ENCODE data around the gene PFKFB2.

PFKFB2 gene

DNA sequence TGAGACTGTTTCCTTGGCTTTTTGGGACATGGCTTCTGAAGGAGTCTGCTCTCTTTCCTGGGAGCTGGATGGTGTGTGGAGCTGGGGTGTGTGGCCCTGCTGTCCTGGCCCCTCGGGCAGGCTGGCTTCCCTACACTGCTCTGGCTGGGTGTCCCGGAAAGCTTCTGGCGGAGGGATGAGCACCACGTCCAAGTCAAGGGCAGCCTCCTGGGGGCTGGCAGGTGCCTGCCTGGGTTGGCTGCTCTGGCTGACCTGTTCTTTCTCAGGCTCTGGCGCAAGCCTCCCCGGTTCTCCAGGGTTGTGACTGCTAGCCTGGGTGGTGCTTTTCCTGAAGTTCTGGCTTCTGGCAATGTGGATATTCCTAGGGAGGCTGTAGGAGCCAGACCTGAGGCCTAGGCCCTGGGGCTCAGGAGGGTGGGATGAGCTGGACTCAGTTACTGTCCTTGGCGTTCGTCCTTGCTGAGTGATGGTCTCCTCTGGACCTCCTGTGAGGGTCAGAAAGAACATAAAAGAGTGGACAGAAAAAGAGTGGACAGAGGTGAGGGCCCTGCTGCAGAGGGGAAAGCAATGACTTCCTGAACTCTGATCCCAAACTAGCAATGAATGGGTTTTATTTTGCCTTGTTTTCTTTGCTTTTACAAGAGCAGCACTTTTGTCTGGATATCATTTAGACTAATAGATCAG lies 29.9 kb upstream of the PFKFB2 start:
- no peak for DNase-seq

DNA sequence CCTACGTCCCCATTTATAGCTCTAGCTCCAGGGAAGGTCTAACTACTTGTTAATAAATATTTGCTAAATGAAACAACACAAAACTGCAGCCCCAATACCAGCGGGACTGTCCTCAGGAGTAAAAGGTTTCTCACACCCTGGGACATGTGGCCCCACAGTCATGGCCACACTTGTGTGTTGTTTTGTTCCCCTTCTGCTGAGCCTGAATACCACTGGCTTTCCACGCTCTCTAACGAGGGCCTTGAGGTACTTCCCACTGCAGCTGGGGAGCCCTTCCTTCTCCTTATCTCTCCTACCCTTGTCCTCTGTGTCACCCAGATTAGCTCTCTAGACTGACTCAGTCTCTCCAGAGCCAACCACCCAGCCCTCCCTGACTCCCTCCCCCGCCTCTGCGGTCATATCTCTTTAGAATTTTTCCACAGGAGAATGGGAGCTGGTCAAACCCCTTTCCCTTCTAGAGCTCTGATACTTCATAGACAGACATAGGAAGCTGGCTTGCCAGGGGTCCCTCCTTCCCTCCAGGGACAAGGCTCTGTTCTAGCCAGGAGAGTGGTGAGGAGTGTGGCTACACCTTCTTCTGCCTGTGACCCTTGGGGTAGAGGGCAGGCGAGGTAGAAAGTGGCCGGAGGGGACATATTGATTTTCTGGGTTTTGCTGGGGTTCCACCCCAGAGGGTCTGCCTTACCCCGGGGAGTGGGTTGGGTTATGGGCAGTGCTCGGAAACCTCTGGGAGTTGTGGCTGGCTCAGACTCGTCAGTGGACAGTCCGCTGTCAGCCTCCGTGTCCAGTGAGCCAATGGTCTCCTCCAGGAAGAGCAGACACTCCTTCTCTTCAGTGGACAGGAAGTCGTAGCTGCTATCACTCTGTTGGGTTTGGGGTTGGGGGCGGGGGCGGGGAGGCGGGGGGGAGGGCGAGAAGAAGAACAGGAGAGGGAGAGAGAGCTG lies 28.6 kb upstream of the PFKFB2 start:
- DNase-seq = no peak

DNA sequence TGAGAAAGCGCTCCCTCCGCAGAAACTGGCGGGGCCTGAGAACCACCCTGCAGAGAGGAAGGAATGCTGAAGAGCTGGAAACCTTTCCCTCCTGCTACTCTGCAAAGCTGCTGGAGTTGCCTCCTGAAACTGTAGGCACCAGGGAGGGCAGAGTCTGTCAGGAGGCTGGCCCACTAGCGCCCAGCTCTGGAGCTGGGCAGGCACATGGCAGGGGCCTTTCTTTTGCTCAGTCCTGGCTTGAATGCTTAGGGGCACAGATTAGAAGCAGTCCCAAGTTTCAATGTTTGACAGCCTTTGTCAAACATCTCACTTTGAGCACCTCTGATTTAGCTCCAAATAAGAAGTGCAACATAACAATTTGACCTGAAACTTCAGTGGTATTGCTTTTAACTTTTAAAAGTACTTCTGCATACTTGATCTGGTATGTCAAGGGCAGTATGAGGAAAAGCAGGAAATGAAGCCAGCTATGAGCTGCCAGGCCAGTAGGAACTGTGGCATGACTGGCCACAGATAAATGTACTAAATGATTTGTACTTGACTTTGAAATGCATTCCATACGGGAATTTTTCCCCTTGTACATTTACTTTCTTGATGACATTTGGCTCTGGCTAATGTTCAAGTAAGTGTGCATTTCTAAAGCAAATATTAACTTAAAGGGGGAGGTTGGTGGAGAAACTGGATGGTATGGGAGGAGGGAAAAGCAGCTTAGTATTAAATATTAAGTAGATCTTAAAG lies 27.8 kb upstream of the PFKFB2 start:
- DNase-seq = no peak

DNA sequence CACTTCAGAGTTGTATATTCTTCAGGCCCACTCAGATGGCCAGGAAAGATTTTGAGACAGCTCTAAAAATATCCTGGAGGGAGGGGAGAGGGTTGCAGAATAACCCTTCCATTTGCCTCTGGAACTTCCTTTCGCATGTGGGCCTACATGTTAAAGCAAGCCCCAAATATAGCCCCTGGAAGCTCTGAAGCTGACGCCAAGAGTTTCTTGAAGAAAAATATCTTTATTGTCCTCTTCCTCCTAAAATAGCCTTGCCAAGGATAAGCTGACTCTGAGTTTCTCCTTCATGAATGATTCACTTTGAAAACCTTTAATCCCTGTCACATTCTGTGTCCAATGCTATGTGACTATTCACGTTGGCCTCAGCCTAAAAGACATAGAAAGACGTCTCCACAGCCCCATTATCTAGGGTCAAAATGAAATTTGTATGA lies 27.0 kb upstream of the PFKFB2 start:
- DNase-seq = no peak

DNA sequence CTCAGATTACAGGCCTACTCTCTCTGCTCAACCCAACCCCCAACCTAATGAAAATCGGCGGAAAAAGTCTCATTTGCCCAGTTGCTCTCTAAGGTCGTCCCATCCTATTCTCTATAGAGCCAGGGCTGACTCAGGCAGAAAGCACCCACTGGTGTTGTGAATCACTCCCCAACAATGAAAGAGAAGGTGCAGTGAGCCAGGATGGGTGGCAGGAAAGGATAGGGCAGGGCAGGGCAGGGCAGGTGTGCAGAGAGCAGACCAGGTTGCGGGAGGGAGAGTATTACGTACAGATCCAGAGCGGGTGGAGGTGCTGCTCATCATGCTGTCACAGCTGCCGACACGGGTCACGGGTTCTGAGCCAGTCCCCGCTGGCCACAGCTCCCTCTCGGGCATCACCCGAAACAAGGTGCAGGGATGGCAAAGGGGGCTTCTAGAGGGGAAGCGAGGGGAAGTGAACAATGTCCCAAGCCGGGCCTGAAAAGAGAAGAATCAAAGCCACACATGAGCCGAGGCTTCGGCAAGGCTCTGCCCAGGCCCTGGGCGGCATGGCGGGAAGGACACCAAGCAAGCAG lies 25.8 kb upstream of the PFKFB2 start:
- DNase-seq = no peak

DNA sequence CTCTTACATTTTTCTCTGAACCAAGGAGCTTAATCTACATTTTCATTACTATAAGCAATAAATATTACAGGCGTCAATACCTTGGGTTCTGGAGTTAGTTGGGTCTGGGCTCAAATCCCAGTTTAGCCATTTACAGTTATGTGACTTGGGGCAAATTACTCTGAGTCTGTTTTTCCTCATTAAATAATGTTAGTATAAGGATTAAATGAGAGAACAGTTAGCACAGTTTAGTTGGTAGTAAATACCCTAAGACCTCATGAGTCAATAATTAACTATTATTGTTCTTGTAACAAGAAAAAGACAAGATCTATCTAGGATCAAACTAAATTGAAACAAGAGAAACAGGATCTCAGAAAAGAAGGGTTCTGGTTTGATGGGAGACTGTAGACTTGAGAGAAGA lies 25.2 kb upstream of the PFKFB2 start:
- no peak for DNase-seq

DNA sequence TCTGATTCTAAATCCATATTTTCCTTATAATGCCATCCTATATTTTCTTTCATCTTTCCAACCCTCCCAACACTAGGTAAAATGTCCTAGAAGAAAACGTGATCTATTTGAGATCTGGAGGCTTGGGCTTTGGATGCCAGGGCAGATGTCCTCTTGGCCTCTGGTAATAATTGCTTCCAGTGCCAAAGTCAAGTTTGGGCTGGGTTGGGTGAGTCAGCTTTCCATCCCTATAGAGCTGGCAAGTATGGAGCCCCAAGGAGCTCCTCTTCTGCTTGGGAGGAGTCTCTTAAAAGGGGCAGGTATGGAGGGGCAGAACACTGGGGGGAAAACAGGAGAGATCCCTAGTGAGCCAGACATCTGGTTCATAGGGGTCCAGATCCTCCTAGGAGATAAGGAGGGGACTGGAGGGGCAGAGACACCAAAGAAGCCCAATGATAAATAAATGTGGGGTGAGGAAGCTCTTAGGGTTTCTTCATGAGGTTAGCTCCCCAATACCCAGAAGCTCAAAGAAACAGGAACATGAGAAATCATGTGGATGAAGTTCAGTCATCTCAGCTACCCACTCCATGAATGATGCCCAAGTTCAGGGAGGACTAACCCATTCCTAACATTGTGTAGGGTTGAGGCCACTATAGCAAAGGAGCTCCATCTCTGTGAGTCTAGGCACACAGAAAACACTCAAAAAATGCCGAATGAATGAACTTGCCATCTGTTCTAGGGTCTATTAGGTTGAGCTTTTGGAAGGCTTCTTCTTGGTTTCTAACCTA lies 24.0 kb upstream of the PFKFB2 start:
- DNase-seq = no peak

DNA sequence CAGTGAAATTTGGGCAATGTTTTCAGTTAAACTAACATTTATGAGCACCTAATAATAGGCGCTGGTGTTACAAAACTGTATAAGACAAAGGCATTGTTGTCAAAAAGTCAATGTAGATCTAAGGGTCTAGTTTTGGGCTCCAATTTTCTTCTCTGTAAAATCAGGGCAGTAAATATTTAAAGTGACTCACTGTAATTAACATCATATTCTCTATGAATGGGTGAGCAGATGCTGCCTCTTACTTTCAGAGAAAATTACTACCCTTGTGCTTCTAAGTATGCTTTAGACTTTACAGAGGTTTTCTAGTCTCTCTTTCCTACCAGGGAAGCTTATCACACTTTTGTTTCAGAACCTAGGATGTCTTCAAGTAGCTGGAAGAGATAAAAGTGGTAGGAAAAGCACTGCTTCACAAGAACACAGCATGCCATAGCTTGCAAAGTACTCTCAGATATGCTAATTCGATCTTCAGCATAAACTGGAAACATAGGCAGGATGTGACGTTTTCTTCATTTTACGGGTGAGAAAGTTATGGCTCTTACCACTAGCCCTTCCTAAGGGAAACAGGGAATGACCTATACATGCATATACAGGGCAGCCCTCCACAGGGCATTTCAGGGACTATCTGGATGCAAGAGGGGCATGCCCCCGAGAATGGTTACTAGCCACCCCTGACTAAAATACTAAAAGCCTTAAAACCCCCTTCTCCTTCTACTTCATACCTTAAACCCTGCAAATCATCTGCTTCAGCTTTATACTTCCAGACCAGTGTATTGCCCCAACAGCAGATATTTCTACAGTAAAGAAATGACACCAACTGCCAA lies 23.2 kb upstream of the PFKFB2 start:
- no peak for DNase-seq

DNA sequence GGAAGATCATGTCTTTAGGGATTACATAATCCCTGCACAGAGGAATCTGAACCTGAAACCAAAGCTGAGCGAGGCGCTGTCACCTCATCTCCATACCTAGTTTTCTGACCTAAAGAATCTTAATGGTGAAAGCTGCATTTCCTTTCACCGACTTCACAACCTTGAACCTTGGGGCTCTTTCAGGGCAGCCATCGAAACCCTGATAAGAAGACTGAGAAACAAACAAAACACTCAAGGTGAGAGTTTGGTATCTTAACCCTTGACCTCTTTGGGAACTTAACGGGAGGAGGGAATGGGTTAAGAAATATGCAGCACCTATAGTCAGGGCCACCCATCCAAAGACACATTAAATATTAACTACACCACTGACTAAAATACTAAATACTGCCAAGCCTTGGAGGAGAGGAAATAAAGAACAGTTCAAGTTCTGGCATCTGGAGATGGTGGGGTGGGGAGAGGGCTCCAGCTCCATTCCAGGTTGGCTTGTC lies 22.5 kb upstream of the PFKFB2 start:
- no peak for DNase-seq

DNA sequence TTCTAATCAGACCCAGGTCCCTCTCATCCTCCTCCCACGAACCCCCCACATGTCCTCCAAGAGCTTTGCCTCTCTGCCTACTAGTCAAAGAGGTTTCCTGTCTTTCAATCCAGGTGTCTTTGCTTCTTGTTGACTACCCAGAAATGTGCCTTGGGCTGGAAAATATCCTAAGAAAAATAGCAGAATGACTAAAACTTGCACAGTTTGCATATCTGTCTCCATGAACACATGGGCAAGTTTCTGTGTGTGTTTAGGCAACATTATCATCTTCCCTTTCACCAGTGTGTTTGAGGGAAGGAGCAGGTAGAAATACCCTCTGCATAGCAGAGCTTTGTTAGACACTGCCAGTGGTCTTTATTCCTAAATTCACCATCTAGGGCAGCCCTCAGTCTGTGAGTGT lies 22.1 kb upstream of the PFKFB2 start:
- DNase-seq = no peak

DNA sequence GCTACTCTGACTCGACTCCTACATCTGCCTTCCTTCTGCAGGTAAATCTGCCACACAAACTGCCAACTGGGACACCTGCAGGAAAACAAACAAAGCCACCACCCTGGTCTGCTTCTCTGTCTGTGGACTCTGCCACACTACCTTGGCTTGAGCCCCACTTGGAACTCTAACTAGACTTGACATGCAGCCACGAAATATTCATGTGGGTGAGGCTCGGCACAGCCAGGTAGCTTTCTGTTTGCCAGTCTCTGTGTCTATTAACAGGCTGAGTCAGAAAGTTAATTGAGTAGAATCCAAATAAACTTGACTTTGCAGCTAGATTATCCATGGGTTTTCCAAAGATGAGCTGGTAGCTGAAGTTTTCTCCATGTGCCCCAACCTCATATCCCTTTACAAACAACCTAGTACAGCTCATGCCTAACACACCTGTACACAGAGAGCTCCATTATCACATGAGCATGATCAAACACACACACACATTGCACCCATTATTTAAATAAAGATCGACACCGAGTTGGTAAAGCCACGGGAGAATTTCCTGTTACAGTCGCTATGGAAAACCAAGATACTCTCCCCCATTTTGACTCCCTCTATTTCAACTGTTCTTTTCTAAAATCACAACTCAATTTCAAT lies 21.3 kb upstream of the PFKFB2 start:
- no peak for DNase-seq

DNA sequence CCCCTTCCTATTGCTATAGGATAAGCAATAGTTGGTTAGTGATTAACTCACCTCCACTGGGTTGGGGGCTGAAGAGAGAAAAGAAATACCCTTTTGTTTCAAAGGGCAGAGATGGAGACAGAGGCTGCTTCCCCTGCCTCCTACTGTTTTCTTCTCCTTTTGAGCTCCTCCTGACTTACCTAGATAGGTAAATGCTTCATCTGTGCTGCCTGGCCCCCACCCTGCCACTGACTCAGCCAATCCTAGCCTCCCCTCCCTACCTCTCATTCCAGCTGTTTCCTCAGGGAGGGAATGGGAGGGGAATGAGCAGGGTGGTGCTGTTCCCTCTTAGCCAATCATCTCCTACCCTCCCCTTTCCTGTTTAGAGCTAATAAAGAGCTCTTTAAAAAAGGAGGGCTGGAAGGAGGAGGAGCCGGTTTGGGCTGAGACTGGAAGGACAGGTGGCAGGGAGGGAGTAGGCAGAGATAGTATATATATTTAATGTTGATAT lies 20.5 kb upstream of the PFKFB2 start, which contains the start of gene C1orf116:
Gene C1orf116 (minus strand): TSS at position 229 of the 490 bp plus-strand sequence. CDS start 5,158 bp downstream, outside the sequence.
- no peak for DNase-seq

DNA sequence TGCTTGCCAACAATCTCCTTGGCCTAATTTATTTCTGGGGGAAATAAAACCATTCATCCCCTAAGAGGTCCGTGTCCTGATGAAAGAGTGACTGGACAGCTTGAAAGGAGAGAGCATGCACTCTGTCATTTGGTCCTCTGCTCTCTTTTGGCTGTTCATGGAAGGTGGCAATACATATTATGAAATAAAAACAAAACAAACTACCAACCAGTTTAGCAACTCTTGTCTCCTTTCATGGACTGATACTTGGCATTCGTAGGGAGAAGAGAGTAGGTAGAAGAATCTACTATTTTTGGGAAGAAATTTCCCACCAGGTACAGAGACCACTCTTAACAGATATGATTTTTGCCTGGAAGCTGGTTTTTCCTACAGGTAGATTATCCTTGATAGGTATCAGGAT lies 19.8 kb upstream of the PFKFB2 start:
- DNase-seq = no peak

DNA sequence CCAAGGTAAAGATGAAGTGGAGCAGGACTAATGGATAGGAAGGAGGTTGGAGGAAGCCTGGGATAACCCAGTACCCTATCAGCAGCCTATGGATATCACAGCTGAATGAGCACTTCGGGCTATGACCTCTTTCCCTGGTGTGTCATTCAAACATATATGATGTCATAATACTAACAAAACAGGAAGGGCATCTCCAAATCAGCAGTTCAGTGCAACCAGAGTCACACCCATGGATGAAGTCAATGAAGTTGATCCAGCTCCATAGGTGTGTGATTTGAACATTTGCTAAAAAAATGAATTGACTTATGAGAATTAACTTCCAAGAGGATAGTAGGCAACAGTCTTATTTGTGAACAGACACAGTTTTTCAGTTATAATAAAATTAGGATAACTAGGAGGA lies 18.9 kb upstream of the PFKFB2 start:
- DNase-seq = no peak

DNA sequence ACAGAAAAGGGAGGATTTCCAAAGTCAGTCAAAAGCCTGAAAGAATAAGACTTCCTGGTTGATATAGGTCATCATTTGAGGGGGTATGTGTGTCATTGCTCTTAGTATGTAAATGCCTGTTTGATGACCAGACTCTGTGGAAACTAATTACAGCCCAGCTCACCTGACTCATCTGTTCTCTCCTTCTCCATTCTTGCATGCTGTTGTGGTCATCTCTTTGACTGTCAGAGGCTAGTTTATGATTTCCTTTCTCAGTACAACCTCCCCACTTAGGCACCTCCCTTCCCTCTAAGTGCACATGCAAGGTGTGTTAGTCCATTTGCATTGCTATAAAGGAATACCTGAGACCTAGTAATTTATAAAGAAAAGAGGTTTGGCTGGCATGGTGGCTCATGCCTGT lies 18.1 kb upstream of the PFKFB2 start:
- DNase-seq = no peak

DNA sequence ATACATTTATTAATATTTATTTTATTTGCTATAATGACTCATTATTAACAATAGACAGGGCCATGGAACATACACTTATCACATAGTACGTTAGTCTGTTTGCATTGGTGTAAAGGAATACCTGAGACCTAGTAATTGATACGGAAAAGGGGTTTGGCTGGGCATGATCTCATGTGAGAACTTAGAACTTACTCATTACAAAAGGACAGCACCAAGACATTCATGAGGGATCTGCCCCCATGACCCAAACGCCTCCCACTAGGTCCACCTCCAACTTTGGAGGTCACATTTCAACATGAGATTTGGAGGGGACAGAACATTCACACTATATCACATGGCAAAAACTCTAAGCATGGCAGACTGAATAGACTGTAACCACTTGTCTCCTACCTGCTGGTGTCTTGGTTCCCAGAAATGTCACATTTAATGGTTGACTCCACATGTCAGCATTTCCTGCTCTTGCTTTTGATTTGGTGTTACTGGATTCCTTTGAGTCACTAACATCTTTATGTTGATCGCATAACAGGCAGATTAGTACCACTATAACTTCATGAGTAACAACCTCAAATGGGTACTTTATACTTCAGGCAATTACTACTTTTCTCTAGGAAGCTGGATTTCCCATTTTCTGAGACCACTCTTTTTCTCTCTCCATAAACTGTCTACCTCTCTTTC lies 17.1 kb upstream of the PFKFB2 start:
- no peak for DNase-seq

DNA sequence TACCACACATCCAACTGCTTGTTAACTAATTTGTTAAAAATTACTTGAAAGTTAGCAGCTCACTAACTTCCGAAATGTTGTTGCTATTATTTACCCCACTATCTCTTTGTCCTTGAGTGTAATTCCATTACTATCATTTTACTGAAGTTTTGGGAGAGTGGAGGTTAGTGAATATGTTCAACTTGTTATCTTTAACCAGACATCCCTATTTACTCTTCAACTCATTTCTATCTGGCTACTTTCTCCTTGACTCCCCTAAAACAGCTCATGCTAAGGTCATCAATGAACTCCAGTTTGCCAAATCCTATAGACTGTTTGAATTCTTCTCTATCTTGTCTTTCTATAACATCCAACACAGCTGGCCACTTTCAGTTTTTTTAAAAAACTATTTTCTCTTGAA lies 16.2 kb upstream of the PFKFB2 start:
- no peak for DNase-seq

DNA sequence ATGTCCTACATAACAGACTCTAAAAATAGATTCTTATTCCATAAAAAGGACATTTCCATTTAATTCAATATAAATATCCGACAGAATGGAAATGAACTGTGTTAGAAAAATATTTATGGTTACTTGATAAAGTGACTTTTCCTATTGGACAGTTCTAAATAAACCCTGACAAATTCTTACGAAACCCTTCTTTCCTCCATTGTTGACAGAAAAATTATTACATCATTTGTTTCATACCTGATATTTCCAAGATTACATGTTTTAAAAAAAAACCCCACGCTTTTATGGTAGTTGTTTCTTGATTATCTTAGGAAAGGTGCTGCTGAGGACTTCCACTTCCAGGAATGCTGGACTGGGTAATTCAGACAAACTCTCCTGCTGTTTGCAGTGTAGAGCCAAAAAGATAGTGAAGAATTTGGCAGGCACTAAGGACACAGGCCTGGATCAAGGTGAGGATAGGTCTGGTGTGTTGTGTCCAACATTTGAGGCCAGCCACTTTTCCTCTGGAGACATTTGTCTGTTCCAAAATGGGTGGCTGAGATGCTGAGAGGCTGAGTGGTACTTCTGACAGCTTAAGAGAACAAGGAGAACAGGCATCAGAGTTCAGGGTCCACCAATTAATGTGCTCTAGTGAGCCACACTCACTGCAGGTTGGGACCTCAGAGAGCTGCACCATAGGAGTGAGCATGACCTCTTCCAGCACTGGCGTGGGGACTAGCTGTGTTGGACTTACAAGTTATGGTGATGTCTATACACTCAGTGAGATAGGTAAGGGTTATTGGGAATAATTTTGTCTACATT lies 13.5 kb upstream of the PFKFB2 start:
- no peak for DNase-seq

DNA sequence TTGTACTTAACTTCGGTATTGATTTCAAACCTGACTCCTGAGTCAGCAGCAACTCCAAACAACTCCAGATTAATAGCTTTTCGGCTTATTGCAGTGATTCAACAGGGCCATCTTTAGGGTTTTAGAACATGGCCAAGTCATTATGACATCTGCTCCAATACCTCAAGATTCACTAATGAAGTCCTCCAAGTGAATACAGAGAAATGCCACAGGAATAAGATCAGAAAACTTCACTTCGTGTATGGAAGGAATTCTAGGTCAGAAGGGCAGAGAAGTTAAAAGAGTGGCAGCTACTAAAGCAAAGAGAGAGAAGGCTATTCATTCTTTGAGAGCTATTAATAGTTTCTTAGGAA lies 12.9 kb upstream of the PFKFB2 start:
- DNase-seq = no peak

Measured in effector CD4-positive, alpha-beta T cell (primary cell).